GM21529 (cell line): ENCODE data around the gene YY2.
"Not testable (repeated sequence)": the region's sequence is repeated elsewhere in the genome, so short reads cannot be mapped to it uniquely, and the experiment has no call there.

Experiments
- ATAC-seq: cut with Tn5 transposase; IDR thresholded peaks from one replicate; pipeline ENCODE4 v1.9.1; 2021; ENCODE audit not compliant: unreplicated experiment

YY2 gene

DNA sequence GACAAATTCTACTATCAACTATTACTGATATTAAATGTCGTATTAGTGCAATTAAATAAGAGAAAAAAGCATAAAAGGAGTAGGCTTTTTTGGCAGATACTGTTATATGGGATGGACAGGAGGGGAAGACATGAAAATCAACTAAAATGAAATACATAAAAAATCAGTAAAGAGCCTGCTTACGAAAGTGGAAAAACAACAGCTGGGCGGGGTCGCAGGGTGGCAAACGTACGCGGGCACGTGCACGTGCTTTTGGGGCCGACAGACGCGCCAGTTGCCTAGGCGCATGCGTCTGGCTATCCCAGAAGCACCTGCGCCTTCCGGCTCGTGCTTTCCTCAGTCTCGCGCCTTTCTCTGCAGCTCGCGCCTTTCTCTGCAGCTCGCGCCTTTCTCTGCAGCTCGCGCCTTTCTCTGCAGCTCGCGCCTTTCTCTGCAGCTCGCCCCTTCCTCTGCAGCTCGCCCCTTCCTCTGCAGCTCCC, at the start of gene YY2:
TSS of gene YY2 (plus strand) at position 51 of the 479 bp plus-strand sequence. CDS start 498 bp downstream, outside the sequence.
- ATAC-seq: no peak

DNA sequence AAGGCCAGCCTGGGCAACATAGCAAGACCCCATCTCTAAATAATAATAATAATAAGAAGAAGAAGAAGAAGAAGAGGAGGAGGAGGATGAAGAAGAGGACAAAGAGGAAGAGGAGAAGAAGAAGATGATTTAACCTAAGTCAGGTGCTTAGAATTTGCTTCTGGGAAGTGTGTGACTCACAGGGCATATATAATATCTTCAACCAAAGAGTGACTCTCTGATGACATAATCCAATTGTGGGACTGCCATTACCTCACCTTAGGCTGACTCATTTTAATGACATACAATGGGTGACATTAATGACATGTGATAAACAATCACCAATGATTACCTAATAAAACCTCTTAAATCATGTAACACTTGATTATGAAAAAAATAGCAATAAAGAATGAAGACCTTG, 49.1 kb upstream of the YY2 start:
- ATAC-seq: no peak

DNA sequence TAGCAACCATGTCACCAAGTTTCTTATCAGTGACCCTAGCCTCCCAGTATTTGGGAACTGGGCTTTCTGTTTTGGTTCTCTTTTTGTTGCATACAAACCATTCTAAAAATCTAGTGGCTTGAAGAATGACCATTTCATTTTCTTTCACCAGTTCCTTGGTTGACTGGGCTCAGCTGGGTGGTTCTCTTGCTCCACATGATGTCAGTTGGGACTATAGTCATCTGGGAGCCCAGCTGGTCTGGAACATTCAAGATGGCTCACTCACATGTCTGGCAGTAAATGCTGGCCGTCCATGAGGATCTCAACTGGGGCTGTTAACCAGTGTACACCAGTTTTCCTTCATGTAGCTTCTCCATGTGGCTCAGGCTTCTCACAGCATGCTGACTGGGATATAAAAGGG, 44.0 kb upstream of the YY2 start:
- ATAC-seq: no peak

DNA sequence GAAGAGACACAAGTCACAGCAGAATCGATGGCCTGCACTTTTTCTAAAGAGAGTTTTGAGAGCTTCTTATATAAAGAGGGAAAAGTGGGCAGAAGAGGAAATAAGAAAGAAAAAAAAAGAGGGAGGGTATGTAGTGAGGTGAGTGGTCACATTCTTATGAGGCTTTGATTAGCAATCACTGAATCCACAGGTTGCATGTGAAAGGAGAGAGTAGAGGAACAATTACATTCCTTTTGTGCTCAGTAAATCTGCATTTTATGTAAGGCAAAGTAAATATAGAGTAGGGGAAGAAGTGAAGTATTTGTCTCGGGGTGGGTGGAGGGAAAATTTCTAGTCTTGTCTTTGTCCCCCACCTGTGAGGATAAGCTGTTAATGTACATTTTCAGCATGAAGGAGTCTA, 43.2 kb upstream of the YY2 start:
- ATAC-seq: no peak

DNA sequence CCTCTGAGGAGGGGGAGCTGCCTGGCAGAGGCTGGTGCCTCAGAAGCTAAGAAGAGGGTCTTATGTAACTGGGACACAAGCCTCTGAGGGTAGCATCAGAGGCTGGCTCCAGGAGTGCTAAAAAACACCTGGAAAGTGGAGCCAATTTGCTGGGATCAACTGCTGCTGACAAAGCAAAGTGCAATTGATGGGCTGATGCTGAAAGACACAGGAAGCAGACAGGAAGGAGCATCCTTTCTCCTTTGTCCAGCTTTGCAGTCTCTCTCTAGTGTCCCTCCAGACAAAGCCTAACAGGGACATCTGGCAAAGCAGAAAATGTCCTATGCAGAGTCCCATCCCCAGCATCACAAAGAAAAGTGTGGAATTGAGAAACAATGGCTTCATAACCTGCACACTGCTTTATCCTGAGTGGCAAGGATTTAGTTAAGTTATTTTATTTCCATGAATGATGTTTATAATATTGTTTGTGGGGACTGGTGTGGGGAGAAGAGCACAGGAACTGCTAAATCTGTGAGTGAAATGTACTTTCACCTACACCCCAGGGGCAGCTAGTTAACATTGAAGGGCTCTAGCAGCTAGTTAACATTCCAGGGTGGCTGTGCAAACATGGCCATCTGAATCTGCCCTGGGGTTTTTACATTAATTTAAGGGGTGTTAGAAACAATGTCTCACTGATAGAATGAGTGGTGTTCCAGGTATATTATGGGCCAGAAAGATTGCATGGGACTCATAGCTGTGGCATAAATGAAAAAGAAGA, 42.0 kb upstream of the YY2 start:
- no peak for ATAC-seq

DNA sequence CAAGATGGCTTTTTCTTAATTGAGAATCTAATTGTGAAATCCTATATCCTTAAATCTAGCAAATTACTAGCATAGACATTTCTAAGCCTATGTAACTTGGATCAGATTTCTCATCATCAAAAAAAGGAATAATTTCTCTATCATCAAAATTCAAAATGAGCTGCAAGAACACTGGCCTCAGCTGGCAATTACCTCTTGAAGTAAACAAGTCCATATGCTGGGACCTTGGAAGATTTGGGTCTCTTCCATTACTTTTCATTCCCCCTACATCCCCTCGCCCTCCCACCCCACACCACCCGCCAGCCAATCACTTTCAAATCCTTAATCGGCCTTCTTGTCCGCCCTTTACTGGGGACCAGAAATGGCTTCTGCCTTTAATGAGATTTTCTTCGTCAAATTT, 39.7 kb upstream of the YY2 start:
- no peak for ATAC-seq

DNA sequence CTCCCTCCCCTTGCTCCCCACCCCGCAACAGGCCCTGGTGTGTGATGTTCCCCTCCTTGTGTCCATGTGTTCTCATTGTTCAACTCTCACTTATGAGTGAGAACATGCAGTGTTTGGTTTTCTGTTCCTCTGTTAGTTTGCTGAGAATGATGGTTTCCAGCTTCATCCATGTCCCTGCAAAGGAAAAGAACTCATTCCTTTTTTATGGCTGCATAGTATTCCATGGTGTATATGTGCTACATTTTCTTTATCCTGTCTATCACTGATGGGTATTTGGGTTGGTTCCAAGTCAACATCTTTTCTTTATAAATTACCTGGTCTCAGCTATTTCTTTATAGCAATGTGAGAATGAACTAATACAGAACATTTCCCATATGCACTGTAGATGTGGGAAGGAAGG, 35.6 kb upstream of the YY2 start:
- ATAC-seq: not testable (repeated sequence)

DNA sequence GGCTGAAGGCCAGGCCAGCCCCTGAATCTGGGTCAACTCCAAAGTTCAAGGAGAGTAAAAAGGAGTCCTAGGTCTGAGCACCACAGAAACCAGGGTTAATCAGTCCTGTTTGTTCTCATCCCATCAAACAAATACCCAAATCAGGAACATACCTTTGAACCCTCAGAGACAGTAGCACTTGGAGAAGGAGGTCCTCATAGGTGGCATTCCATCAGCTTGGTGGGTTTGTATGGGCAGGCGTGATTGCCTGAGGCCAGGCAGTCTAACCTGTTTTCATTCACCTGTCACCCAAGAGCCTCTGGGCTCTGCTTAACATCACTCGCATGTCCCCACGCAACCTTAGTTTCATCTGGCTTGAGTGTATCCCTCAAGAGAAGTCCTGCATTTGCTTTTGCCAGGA, 33.9 kb upstream of the YY2 start:
- ATAC-seq: no peak

DNA sequence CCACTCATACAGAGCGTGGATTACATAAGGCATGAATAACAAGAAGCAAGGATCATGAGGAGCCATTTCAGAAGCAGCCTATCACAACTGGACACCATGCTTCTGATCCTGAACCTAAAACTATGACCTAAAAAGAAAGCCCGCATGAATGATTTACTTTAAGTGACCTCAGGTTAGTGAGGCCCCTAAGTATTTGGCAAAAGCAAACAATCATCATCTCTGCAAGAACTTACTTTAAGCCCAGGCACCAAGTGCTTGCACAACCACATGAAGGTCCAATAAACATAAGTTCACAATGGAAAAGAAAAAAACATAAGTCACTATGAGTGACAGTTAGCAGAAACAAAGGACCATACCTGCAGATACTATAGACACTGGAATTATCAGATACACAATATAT, 24.3 kb upstream of the YY2 start:
- no peak for ATAC-seq

DNA sequence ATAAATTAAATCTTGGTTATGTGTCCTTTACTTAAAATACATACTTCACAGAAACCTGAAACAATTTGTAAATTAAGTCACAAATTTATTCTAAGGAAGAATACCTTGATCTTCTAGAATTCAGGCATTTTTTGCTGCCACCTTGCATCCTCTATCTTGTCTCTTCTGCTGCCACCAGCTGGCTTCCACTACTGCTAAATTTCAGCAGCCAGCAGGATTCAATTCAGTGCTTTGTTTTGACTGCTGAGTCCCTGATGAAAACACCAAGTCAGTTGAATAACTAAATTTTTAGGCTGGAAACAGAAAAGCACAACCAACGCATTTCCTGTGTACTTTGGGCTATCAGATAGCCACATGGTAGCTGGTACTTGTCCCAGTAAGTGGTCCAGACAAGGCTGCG, 18.7 kb upstream of the YY2 start:
- ATAC-seq: no peak

DNA sequence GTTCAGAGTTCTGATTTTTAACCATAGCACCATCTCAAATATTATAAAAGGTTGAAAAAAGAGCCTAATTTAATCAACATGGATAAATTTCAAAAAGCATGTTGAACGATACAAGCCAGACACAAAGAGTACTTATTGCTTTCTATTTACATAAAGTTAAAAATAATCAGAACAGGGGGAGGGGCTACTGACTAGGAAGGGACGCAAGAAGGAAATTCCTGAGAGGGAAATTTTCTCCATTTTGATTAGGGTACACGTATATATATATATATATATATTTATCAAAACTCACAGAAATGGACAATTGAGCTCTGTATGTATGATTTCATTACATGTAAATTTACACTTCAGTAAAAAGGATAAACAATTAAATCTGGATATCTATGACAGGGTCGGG, 16.9 kb upstream of the YY2 start:
- peak; percentile 21 for ATAC-seq

DNA sequence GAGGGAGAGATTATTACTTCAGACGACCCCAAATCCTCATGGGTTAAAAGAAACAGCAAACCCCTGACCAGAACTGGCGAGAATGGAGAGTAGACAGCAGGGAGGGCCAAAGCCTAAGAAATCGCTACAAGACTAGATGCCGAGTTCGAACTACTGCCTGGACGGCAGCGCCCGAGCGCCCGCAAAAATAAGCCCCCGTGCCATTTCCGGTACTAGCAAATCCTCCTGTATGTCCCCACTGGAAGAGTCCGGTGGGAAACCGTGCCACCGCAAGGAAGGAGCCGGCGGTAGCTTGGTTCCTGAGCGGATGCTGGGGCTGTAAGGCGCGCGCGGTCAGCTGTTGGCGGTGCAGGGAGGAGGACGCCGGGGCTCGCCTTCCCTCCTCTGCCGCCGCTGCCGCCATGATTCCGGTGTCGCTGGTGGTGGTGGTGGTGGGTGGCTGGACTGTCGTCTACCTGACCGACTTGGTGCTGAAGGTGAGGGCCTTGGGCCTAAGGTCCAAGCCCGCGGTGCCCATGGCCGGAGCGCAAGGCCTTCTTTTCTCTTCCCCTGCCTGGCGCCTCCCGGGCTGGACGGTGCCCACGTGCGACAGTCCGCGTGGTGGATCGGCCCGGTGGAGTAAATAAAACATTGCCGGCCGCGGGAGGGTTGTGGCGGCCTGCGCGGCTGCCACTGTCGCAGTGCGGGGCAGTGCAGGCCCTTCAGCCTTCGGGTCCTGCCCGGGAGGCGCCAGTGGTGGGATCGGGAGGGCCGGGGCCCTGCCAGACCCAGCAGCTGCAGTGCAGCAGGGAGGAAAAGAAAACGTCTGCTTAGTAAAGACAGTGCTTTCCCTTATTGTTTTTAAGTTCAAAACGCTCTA, 16.2 kb upstream of the YY2 start, which contains the start of gene MBTPS2:
TSS of gene MBTPS2 (plus strand) at position 284 of the 859 bp plus-strand sequence. CDS start at position 402, 118 bp downstream.
- ATAC-seq: peak; percentile 81

DNA sequence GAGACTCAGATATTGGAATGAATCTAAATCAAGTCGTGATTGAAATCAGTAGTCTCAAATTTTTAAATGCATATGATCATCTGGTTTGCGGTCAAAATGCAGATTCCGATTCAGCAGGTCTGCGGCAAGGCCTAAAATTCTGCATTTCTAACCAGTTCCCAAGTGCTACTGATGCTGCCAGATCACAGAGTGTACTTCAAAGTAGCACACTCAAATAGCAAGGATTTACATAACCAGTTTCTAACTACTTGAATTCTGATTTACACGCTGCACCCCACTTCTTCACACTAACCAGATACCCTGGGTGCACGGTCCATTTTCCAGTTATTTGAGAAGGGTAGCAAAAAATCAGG, 15.6 kb upstream of the YY2 start:
- ATAC-seq: peak; percentile 17

DNA sequence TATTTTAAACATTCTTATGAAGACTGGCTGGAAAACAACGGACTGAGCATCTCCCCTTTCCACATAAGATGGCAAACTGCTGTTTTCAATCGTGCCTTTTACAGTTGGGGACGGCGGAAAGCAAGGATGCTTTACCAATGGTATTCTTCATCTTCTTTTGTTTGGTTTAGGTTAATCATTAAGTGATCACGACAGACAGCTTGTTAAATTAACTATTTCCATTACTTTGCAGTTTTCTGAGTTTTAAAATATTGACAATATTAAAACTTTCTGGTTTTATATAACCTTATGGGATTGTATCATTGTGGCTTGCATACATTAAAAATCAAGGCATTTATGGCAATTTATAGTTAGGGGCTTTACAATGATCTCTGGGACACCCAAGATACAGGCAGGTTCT, 12.6 kb upstream of the YY2 start:
- ATAC-seq: no peak

DNA sequence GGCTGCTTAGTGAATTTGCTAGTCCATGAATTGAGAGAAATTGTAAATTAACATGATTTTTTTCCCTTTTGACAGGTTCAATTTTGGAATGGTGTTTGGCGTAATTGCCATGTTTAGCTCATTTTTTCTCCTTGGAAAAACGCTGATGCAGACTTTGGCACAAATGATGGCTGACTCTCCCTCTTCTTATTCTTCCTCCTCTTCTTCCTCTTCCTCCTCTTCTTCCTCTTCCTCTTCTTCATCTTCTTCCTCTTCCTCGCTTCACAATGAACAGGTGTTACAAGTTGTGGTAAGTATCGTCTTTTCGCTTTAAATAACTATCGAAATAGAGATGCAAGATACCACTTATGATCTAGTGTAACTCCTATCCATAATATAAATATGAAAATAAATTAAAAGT, 10.7 kb upstream of the YY2 start:
- ATAC-seq: no peak

DNA sequence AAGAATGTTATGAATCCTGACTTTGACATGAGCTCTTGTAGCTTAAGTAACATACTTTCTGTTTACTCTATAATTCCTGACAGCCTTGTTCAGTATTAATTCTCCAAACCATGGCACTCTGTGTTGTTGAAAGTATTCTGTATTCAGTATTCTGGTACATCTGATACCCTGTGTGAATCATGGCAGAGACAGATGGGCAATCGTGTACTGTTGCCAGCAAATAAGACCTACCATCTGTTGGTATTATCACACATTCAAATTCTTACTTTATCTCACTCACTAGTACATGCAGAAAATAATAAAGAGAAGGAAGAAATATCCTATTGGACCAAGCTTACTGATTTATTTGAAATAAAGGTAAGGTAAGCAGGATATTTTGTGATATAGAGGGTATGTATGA, 8.4 kb upstream of the YY2 start:
- ATAC-seq: no peak

DNA sequence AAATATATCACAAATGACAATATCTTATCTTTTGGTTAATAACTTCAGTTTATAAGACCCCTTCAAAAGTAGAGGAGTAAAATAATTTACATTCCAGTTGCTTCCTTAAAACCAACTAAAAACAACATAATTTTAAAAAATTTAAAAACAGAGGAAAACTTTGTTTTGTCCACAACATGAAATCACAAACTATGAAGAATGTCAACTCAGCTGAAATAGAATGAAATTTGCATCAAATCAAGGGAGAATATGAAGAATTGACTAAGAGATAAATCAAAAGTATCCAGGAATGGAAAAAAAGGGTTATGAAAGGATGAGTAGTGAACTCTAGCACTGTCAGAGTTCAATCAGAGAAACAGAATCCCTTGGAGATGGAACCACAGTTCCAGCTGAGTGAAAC, 2.2 kb upstream of the YY2 start:
- ATAC-seq: no peak

DNA sequence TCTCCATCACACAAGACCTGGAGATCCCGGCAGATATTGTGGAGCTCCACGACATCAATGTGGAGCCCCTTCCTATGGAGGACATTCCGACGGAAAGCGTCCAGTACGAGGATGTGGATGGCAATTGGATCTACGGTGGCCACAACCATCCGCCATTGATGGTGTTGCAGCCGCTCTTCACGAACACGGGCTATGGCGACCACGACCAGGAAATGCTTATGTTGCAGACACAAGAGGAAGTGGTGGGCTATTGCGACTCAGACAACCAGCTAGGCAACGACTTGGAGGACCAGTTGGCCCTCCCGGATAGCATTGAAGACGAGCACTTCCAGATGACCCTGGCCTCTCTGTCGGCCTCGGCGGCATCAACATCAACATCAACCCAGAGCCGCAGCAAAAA, 717 bp downstream of the YY2 start:
- no peak for ATAC-seq

DNA sequence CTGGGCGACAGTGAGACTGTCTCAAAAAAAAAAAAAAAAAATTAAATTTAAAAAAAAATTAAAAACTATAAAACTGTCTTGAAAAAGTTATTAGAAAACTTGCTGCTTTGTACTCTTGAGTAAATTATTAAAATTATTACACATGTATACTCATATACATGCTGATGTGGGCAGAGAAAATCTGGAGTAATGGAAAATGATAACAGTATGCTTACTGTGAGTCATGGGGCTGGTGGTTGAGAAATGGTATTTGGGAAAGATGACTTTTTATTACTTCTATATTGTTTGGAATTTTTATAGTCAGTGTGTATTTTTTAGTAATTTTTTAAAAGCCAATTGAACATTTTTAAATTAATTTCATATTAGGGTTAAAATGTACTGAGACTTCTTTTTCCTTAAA, 7.5 kb downstream of the YY2 start:
- ATAC-seq: no peak

DNA sequence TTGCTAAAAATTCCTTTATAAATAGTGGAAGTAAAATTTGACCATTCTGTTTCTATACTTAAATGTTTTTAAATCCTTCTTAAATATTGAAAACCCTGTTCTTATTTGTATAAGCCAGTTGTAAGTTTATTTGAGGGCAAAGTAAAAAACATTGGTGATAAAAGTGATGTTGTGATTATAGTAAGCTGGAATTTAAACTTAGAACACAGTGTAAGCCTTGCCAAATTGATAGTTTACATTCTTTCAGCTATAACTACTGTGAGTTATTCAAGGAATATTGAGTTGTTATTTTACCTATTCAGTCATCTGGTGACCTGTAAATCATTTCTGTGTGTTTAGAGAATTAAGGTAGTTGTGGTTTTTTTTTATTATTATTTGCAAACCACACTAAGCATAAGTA, 9.6 kb downstream of the YY2 start:
- ATAC-seq: no peak

DNA sequence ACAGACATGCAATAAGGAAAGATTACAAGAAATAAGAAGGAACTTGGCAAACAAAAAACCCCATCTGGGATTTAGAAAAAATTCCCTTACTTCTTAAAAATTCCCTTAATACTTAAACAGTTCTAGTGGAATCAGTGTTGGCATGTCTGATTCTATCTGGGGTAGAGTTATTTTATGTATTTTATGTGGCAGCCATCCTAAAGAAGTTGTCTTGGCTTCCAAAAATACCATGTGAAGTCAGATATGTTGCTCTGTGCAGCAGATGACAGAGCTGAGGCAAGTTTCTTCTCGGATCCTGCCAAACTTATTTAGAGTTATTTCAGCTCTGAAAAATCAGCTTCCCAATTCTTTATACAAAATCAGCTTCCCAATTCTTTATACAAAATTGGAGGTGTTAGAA, 14.7 kb downstream of the YY2 start:
- ATAC-seq: no peak

DNA sequence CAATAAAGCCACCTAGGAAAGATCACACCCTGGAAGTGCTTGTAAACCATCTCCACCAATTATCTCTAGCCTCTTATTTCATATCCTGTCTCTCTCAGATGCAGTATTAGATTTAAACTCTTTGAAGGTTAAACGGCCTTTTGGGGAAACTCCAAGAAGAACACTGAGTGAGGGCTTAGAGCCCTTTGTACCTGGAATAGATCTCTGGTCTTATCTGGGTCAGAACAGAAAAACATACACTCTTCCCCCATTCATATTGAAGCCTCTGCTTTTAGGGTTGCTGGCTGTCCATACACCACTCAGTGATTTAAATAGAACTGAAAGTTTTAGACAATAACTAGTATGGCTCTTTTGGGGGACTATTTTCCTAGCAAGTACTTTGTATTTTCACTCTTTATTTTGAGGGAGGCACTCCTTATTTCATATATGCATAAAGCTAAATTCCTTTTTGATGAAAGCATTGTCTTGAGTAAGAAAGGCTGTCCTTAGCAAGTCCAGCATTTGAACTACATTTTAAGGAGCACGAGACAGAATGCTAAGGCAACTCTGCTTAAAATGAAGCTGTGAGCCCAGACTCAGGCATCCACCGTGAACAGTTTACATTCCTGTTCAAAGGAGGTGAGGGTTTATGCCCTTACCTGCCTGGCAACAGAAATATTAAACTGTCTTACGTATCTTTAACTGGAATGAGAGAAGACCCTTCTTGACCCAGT, 17.4 kb downstream of the YY2 start:
- no peak for ATAC-seq
